Retinal pigment epithelial cell (primary cell): ENCODE measurements around the gene AMPH.

Experiments used
- DNase-seq: peaks from one replicate; pipeline ENCODE4 v3.0.0-alpha.2; 2010; ENCODE audit warnings: low read depth
- H3K4me3 ChIP-seq: 2 replicates; pipeline ENCODE4 v1.5.1; 2011; ENCODE audit warnings: mild to moderate bottlenecking, low read length, control low read depth, moderate library complexity
- TF ChIP-seq, protein P1 (sequence below): conservative IDR thresholded peaks from 2 replicates; pipeline ENCODE4 v1.5.1; 2011; ENCODE audit warnings: low read depth, low read length, control low read depth, inconsistent platforms

The AMPH gene

DNA sequence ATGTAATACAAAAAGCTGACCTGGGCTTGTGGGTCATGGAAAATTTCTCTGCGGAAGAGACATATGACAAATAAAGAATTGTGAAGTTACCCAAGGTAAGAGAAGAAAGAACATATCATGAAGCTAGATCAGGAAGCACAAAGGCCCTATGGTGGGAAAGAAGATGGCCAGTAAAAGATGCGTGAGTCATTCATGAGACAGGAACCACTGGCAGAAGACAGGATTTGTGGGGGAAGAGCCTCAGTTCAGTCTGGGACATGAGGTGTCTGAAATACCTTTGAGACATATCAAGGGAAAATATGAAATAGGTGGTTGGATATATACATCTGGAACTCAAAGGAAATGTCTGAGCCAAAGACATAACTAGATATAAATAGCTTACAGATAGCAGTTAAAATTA is 27.7 kb upstream of the AMPH start:
- no peak for DNase-seq
- TF ChIP-seq, protein P1, sequence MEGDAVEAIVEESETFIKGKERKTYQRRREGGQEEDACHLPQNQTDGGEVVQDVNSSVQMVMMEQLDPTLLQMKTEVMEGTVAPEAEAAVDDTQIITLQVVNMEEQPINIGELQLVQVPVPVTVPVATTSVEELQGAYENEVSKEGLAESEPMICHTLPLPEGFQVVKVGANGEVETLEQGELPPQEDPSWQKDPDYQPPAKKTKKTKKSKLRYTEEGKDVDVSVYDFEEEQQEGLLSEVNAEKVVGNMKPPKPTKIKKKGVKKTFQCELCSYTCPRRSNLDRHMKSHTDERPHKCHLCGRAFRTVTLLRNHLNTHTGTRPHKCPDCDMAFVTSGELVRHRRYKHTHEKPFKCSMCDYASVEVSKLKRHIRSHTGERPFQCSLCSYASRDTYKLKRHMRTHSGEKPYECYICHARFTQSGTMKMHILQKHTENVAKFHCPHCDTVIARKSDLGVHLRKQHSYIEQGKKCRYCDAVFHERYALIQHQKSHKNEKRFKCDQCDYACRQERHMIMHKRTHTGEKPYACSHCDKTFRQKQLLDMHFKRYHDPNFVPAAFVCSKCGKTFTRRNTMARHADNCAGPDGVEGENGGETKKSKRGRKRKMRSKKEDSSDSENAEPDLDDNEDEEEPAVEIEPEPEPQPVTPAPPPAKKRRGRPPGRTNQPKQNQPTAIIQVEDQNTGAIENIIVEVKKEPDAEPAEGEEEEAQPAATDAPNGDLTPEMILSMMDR, result no peak

DNA sequence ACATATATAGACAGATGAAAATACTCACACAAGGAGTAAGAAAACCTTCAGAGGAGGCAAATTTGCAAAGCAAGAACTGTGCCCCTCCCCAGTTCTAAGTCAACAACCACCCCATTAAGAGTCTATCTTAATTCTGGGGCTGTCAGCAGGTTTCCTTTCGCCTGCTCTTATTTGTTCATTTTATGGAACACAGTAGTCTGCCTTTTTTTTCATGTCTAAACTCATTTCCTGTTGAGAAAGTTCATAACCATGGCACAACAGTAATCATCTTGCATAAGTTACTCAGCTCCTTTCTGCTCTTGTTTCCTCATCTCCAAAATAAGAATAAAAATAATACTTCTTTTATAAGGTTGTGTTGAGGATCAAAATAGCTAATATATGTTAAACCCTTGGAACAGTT is 25.8 kb upstream of the AMPH start:
- DNase-seq, result no peak
- TF ChIP-seq, protein P1, result no peak
- H3K4me3 ChIP-seq, result no peak overlapping the region

More for the DNA sequence above, 27.7 kb upstream of the AMPH start:
- no peak overlapping the region for H3K4me3 ChIP-seq

GRCh38 chr7:38655833-38656774 is 24.9 kb upstream of the AMPH start:
- no peak for DNase-seq
- TF ChIP-seq, protein P1, result no peak
- no peak overlapping the region for H3K4me3 ChIP-seq

DNA sequence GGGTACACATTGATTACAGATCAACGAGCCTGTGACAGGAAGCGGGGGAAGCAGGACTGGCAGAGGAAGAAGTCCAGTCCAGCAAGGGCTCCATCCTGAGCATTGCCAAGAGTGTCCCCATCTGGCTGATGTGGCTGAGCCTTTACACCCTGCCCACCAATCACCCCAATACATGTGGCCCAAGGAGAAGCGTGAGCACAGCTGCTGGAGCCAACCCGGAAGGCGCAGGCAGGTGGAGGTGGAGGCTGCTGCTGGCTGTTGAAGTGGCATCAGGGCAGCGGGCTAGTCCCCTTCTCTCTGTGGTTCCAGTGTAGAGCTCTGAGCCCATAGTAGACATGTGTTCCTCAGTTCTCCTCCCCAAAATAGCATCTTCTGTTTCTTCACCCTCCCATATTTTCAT is 6.8 kb upstream of the AMPH start:
- TF ChIP-seq, protein P1, result no peak
- no peak overlapping the region for H3K4me3 ChIP-seq
- DNase-seq, result no peak

- H3K4me3 ChIP-seq, result no peak overlapping the region
- TF ChIP-seq, protein P1, result peak; percentile 21
- DNase-seq, result no peak
Measured at GRCh38 chr7:38632411-38632810, 1.2 kb upstream of the AMPH start.

DNA sequence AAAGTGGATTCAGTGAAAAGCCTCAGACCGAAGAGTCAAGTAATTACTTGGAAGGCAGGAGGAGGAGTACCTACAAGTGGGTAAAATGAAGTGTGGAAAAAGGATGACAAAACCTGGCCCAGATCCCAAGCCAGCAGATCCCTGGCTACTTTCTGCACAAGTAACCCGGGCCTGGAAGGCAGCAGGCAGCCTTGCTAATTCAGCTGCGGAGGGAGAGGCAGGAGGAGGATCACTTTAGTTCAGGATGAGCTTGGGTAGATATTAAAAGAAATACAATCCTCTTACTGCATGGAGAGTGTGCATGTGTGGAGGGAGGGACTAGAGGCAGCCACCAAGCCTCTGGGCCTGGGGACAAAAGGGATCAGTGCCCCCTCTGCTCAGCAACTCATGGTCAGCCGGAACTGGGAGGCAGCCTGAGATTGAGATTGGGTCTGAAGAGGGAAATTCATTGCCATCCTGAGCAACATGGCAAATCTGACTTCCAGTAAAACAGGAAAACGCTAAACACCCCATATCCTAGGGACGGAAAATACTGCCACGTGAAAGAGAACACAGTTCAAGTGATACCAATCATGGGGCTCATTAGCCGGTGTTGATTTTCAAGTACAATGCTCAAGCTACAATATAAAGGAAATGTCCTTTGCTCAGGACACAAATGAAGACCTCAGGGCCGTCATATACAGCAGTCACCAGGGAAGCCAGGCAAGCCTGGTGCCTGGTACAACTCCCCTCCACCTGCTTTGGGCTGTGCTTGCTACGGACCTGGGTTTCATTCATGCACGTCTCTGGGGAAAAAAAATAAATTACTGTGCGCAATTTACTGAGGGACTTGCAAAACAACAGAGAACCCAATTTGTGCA is 1.3 kb downstream of the AMPH start:
- no peak overlapping the region for H3K4me3 ChIP-seq
- DNase-seq, result no peak
- TF ChIP-seq, protein P1, result no peak
